H1 (cell line): ENCODE measurements around the gene SH3PXD2A.

Source experiments
- CREB1 ChIP-seq: IDR thresholded peaks from 2 replicates; pipeline ENCODE4 v1.6.1; 2012; ENCODE audit warnings: inconsistent platforms
- HDAC6 ChIP-seq: IDR thresholded peaks from one replicate; pipeline ENCODE4 v1.7.1; 2012; ENCODE audit warnings: low read depth, mild to moderate bottlenecking, inconsistent platforms, low read length, moderate library complexity
- POLR2AphosphoS5 ChIP-seq: IDR thresholded peaks from 2 replicates; pipeline ENCODE4 v1.6.1; 2011; ENCODE audit warnings: low read depth, low read length
- TF ChIP-seq, protein P1 (sequence below): IDR thresholded peaks from 2 replicates; pipeline ENCODE4 v1.6.1; 2012; ENCODE audit warnings: inconsistent platforms

DNA sequence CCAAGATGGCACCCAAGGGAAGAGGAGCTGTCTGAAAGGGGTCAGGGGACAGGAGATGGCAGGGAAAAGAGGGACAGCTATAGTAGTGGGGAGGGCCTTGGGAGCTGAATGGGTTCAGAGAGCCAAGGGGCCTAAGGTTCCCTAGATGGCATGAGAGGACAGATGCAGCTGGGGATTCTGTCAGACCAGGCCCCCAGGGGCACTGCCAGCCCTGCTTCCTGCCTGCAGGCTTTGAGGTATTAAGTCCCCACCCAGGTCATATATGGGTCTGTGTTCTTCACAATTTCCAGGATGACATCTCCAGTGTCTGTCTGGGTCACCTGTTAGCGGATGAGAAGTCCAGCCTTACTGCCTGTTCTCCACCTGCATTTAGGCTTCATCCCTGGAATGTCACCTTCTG is 305.1 kb downstream of the SH3PXD2A start:
- TF ChIP-seq POLR2AphosphoS5 (no peak), CREB1 (no peak), HDAC6 (no peak)
- TF ChIP-seq, protein P1, sequence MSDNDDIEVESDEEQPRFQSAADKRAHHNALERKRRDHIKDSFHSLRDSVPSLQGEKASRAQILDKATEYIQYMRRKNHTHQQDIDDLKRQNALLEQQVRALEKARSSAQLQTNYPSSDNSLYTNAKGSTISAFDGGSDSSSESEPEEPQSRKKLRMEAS, result no peak
